Retinal pigment epithelial cell (primary cell): ENCODE measurements around the gene MYL10.
A peak's percentile ranks its signal among the peaks of the same experiment; 100 is the strongest.

Experiments
- DNase-seq: peaks from one replicate; pipeline ENCODE4 v3.0.0-alpha.2; 2010; ENCODE audit warnings: low read depth
- H3K4me3 ChIP-seq: 2 replicates; pipeline ENCODE4 v1.5.1; 2011; ENCODE audit warnings: mild to moderate bottlenecking, low read length, control low read depth, moderate library complexity
- CTCF ChIP-seq: conservative IDR thresholded peaks from 2 replicates; pipeline ENCODE4 v1.5.1; 2011; ENCODE audit warnings: low read depth, low read length, control low read depth, inconsistent platforms

The MYL10 gene

DNA sequence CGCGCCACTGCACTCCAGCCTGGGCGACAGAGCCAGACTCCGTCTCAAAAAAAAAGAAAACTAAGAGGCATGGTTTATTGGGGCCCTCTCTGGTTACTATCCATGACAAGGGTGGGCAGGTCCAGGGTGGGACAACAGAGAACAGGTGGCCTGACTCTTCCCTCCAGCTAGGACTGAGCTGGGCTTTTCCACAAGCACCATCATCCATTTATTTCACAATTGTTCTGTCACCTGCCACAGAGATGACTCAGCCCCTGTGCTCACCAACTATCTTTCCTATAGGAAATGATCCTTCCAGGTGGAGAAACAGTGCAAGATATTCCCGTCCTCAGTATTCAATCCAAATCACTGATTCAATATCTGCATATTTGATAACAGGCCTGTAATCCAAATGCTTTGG lies 44.9 kb upstream of the MYL10 start:
- no peak overlapping the region for H3K4me3 ChIP-seq
- no peak for TF ChIP-seq CTCF
- no peak for DNase-seq

GRCh38 chr7:101673315-101673714 lies 44.2 kb upstream of the MYL10 start:
- TF ChIP-seq CTCF, result no peak
- DNase-seq, result no peak
- H3K4me3 ChIP-seq, result no peak overlapping the region

- DNase-seq, result no peak
- TF ChIP-seq CTCF, result no peak
- no peak overlapping the region for H3K4me3 ChIP-seq
Observed at GRCh38 chr7:101671371-101672356, 42.6 kb upstream of the MYL10 start.

GRCh38 chr7:101669307-101669706 lies 40.2 kb upstream of the MYL10 start:
- TF ChIP-seq CTCF, result peak; percentile 40
- H3K4me3 ChIP-seq, result no peak overlapping the region
- no peak for DNase-seq

- no peak for TF ChIP-seq CTCF
- DNase-seq, result no peak
- no peak overlapping the region for H3K4me3 ChIP-seq
Observed at GRCh38 chr7:101668726-101669125, 39.6 kb upstream of the MYL10 start.

DNA sequence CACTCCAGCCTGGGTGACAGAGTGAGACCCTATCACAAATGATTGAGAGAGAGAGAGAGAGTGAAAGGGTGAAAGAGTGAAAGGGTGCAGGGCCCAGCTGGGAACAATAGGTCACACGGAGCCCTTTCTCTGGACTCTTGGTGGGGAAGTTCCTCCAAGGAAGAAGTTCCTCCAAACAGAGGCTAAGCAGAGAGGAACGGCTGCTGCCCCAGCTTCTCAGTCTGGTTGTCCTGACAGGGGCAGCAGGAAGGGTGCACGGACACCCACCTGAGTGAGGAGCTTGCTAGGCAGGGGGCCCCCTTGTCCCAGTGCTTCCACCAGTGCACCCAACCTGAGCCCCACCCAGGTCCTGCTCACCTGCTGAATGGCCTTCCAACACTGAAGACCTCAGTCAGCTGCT lies 38.8 kb upstream of the MYL10 start:
- no peak for DNase-seq
- no peak overlapping the region for H3K4me3 ChIP-seq
- TF ChIP-seq CTCF, result no peak

- TF ChIP-seq CTCF, result no peak
- no peak overlapping the region for H3K4me3 ChIP-seq
- DNase-seq, result no peak
Observed at GRCh38 chr7:101667399-101667798, 38.3 kb upstream of the MYL10 start.
